Loucy (cell line): ENCODE results near the gene MRE11.

Experiments
- EZH2phosphoT487 ChIP-seq: fragments of 200-600 bp; IDR thresholded peaks from 2 replicates; pipeline ENCODE4 v1.6.1; 2018; ENCODE audit warnings: antibody characterized with exemption, mild to moderate bottlenecking, moderate library complexity, borderline replicate concordance
- TF ChIP-seq, protein P1 (sequence below): fragments of 200-600 bp; sonication (generic); conservative IDR thresholded peaks from 2 replicates; pipeline ENCODE4 v1.5.1; 2014; ENCODE audit warnings: mild to moderate bottlenecking, antibody characterized with exemption, low read length

DNA sequence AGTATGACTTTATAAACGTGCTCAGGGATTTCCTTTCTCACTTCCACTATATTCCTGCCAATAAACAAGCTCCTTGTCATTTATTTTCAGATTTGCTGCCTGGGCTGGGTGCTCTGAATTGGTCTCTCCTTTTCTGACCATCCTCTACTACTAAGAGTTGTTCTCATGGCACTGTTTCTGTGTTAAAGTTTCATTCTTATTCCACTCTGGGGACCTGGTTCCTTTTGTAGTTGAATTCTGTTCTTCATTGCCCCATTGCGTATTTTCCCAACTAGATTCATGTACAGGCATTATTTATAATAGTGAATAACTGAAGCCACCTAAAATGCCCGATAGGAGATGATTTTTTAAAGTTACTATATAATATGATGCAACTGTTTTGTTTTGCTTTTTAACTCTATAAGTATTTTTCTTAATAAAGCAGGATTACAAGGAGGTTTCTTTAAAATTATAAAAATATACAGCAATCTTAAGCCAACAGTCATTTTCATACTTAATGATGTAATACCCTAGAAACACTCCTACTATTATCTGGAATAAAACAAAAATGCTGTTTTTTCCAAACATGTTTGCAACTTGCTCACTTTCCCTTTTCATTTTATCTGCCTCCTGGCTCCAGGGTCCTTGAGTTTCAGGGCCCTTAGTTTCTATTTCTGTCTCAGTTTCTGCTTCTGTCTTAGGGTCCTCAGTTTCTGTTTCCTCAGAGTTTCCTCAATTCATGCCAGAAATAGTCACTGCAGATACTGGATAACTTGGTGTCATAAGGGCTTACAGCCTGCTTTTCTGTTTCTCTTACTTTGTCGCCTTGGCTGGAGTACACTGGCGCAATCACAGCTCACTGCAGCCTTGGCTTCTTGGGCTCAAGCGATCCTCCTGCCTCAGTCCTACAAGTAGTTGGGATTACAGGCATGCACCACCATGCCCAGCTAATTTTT is 40.3 kb upstream of the MRE11 start:
- TF ChIP-seq, protein P1, sequence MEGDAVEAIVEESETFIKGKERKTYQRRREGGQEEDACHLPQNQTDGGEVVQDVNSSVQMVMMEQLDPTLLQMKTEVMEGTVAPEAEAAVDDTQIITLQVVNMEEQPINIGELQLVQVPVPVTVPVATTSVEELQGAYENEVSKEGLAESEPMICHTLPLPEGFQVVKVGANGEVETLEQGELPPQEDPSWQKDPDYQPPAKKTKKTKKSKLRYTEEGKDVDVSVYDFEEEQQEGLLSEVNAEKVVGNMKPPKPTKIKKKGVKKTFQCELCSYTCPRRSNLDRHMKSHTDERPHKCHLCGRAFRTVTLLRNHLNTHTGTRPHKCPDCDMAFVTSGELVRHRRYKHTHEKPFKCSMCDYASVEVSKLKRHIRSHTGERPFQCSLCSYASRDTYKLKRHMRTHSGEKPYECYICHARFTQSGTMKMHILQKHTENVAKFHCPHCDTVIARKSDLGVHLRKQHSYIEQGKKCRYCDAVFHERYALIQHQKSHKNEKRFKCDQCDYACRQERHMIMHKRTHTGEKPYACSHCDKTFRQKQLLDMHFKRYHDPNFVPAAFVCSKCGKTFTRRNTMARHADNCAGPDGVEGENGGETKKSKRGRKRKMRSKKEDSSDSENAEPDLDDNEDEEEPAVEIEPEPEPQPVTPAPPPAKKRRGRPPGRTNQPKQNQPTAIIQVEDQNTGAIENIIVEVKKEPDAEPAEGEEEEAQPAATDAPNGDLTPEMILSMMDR: no peak
- TF ChIP-seq EZH2phosphoT487: no peak
